NCI-H2081 (cell line): Measurements from ENCODE around the gene SLC12A1.

ENCODE experiments used
- DNase-seq, 2 experiments: peaks; one replicate each; lab custom pipeline; 2025; lab: John Stamatoyannopoulos, UW

Gene SLC12A1

GRCh38 chr15:48242535-48242934 lies 36.4 kb downstream of the SLC12A1 start:
- DNase-seq, result peak in 1 of 2 experiments; percentile 26

GRCh38 chr15:48244921-48245320 lies 38.8 kb downstream of the SLC12A1 start:
- no peak for DNase-seq

- no peak for DNase-seq
Observed at GRCh38 chr15:48248414-48248813, 42.3 kb downstream of the SLC12A1 start.

GRCh38 chr15:48250640-48251076 lies 44.6 kb downstream of the SLC12A1 start:
- DNase-seq, result peak; percentile 73 to 83

- DNase-seq, result no peak
Observed at GRCh38 chr15:48253172-48253571, 47.1 kb downstream of the SLC12A1 start.

GRCh38 chr15:48265135-48265534 lies 59.0 kb downstream of the SLC12A1 start:
- DNase-seq, result no peak

GRCh38 chr15:48266024-48266689 lies 60.1 kb downstream of the SLC12A1 start:
- DNase-seq, result no peak

- no peak for DNase-seq
Observed at GRCh38 chr15:48267766-48268165, 61.7 kb downstream of the SLC12A1 start.

- DNase-seq, result no peak
Observed at GRCh38 chr15:48273049-48273448, 66.9 kb downstream of the SLC12A1 start.

GRCh38 chr15:48278666-48279065 lies 72.6 kb downstream of the SLC12A1 start:
- no peak for DNase-seq

GRCh38 chr15:48279608-48280007 lies 73.5 kb downstream of the SLC12A1 start:
- no peak for DNase-seq

- DNase-seq, result no peak
Observed at GRCh38 chr15:48281674-48282073, 75.6 kb downstream of the SLC12A1 start.

- peak in 1 of 2 experiments; percentile 22 for DNase-seq
Observed at GRCh38 chr15:48282216-48282615, 76.1 kb downstream of the SLC12A1 start.

- DNase-seq, result no peak
Observed at GRCh38 chr15:48283396-48284145, 77.5 kb downstream of the SLC12A1 start.

GRCh38 chr15:48285329-48286214 lies 79.5 kb downstream of the SLC12A1 start:
- DNase-seq, result peak; percentile 79 to 88

- no peak for DNase-seq
Observed at GRCh38 chr15:48289628-48290027, 83.5 kb downstream of the SLC12A1 start.

GRCh38 chr15:48292458-48292857 lies 86.4 kb downstream of the SLC12A1 start:
- no peak for DNase-seq

- DNase-seq, result no peak
Observed at GRCh38 chr15:48297668-48298067, 91.6 kb downstream of the SLC12A1 start.

GRCh38 chr15:48298914-48299313 lies 92.8 kb downstream of the SLC12A1 start:
- DNase-seq, result no peak

GRCh38 chr15:48300038-48300437 lies 93.9 kb downstream of the SLC12A1 start:
- no peak for DNase-seq

- DNase-seq, result no peak
Observed at GRCh38 chr15:48304398-48304797, 98.3 kb downstream of the SLC12A1 start.

- DNase-seq, result no peak
Observed at GRCh38 chr15:48306639-48307038, 100.5 kb downstream of the SLC12A1 start.
